Body of pancreas (tissue), 4 donors: Measurements from ENCODE around the gene ZNF79. TPM values are rescaled to one million over a fixed set of nuclear protein-coding genes. Genes with fewer than 3 reads are reported as not detected.

ENCODE experiments used
- ATAC-seq: fragments of 150-250 bp; one replicate; pipeline ENCODE4 v1.9.1; 2016
- DNase-seq, 4 donors: peaks; one replicate each; pipeline ENCODE4 v3.0.0-alpha.2; 2019
- H3K27ac ChIP-seq, 4 donors: fragments of 200-600 bp; sonication (generic); 1 replicate in 3 of 4; 2 replicates in 1 of 4; pipeline versions ENCODE4 v1.5.1 to v1.6.1; 2016 to 2019; ENCODE audit warnings: mild to moderate bottlenecking in 1 of 4, mixed read lengths in 1 of 4, moderate library complexity in 1 of 4
- H3K27me3 ChIP-seq, 2 donors: fragments of 200-600 bp; sonication (generic); one replicate each; pipeline ENCODE4 v1.6.0; 2016; ENCODE audit warnings: mild to moderate bottlenecking in 1 of 2
- H3K36me3 ChIP-seq, 2 donors: fragments of 200-600 bp; sonication (generic); replicated peaks in 1 of 2; 2 replicates each; pipeline ENCODE4 v1.5.1; 2016; ENCODE audit warnings: low read depth in 2 of 2; ENCODE audit not compliant: insufficient read depth in 1 of 2
- H3K4me1 ChIP-seq: fragments of 200-600 bp; sonication (generic); one replicate; pipeline ENCODE4 v1.6.0; 2016
- H3K4me3 ChIP-seq, 2 donors: fragments of 200-600 bp; sonication (generic); 1 replicate in 1 of 2; 2 replicates in 1 of 2; pipeline ENCODE4 v1.5.1; 2016 to 2019
- H3K9me3 ChIP-seq, 3 donors: fragments of 200-600 bp; sonication (generic); 1 replicate in 2 of 3; 2 replicates in 1 of 3; pipeline ENCODE4 v1.5.1; 2016
- CTCF ChIP-seq, 7 experiments: fragments of 450-650 bp in 4 of 7; fragments of 200-600 bp in 3 of 7; sonication (generic) in 3 of 7; IDR thresholded peaks; one replicate each; pipeline ENCODE4 v1.5.1; 2016 to 2019; ENCODE audit warnings: antibody characterized with exemption in 7 of 7
- POLR2A ChIP-seq, 3 donors: fragments of 450-650 bp; IDR thresholded peaks; one replicate each; pipeline ENCODE4 v1.6.1; 2016; ENCODE audit warnings: antibody characterized with exemption in 3 of 3, mild to moderate bottlenecking in 2 of 3
- WGBS, 2 donors: methylation state at CpG; one replicate each; pipeline ENCODE4 v1.1.5; 2017; 5-methylcytosine and 5-hydroxymethylcytosine counted together
- intact Hi-C: fragments of 100-400 bp; cut with DNase I; formaldehyde crosslinking; loops from one replicate; pipeline ENCODE4 v1.15.1; 2023
- total RNA-seq, 2 donors: library from RNA; depleted of rRNA; stranded (reverse); fragments of >200 nt; gene quantifications; one replicate each; pipeline ENCODE4 v1.1.0, GENCODE V29; 2016

The ZNF79 gene
- total RNA-seq, 2 donors from 2014 or later: 4.7 to 11.5 TPM

GRCh38 chr9:127428348-127428747 is 4.2 kb downstream of the ZNF79 start:
- Histone ChIP-seq H3K4me3 (no peak overlapping the region), H3K27ac (no peak overlapping the region), H3K4me1 (peaks cover 18% of the 10 kb centered on the region), H3K36me3 (peaks cover 4 to 5% of the 10 kb centered on the region in 2 donors), H3K27me3 (no peaks in the 10 kb centered on the region), H3K9me3 (no peaks in the 10 kb centered on the region)
- DNase-seq (no peak), ATAC-seq (no peak)
- intact Hi-C loops: no loop called here
- 76 to 83% methylated on average over 3 of the region's 3 CpGs for WGBS, 2 donors
- TF ChIP-seq CTCF (IDR thresholded peaks at IDR 0.05) (no peak), POLR2A (IDR thresholded peaks at IDR 0.05) (no peak)

GRCh38 chr9:127430415-127430814 is 6.2 kb downstream of the ZNF79 start:
- intact Hi-C loops: no loop called here
- WGBS, 2 donors: 90 to 91% methylated on average over 8 of the region's 8 CpGs
- no peak for DNase-seq
- Histone ChIP-seq H3K27ac (no peak overlapping the region), H3K9me3 (no peaks in the 10 kb centered on the region), H3K27me3 (no peaks in the 10 kb centered on the region), H3K4me1 (peaks cover 12% of the 10 kb centered on the region), H3K4me3 (no peak overlapping the region), H3K36me3 (peaks cover 12 to 16% of the 10 kb centered on the region in 2 donors)
- ATAC-seq: no peak
- TF ChIP-seq CTCF (IDR thresholded peaks at IDR 0.05): no peak
- TF ChIP-seq POLR2A (IDR thresholded peaks at IDR 0.05): no peak

GRCh38 chr9:127437497-127438264 is 13.5 kb downstream of the ZNF79 start:
- H3K4me1 ChIP-seq: no peaks in the 10 kb centered on the region
- H3K27ac ChIP-seq: no peak overlapping the region
- TF ChIP-seq CTCF (IDR thresholded peaks at IDR 0.05) (no peak), POLR2A (IDR thresholded peaks at IDR 0.05) (no peak)
- DNase-seq: no peak
- intact Hi-C loops: no loop called here
- 88 to 89% methylated on average over 11 to 12 of the region's 12 CpGs for WGBS, 2 donors
- no peaks in the 10 kb centered on the region for H3K27me3 ChIP-seq
- peaks cover 31 to 44% of the 10 kb centered on the region in 2 donors for H3K36me3 ChIP-seq
- ATAC-seq: no peak
- H3K9me3 ChIP-seq: no peaks in the 10 kb centered on the region
- H3K4me3 ChIP-seq: no peak overlapping the region

GRCh38 chr9:127438394-127438793 is 14.2 kb downstream of the ZNF79 start:
- no peak for ATAC-seq
- Histone ChIP-seq H3K27me3 (no peaks in the 10 kb centered on the region), H3K4me3 (no peak overlapping the region), H3K27ac (no peak overlapping the region), H3K9me3 (no peaks in the 10 kb centered on the region), H3K36me3 (peaks cover 27 to 46% of the 10 kb centered on the region in 2 donors), H3K4me1 (no peaks in the 10 kb centered on the region)
- TF ChIP-seq CTCF (IDR thresholded peaks at IDR 0.05): no peak
- no peak for TF ChIP-seq POLR2A (IDR thresholded peaks at IDR 0.05)
- no peak for DNase-seq
- 94% methylated on average over 9 of the region's 9 CpGs for WGBS, 2 donors
- intact Hi-C loops: no loop called here
